DMS 273 (cell line): ENCODE measurements around the gene LIM2.

Experiments
- DNase-seq: peaks from one replicate; lab custom pipeline; 2025; ENCODE audit not compliant: unreplicated experiment; lab: John Stamatoyannopoulos, UW

Gene LIM2

GRCh38 chr19:51341066-51341465 is 46.7 kb downstream of the LIM2 start:
- DNase-seq = no peak

GRCh38 chr19:51339687-51340656 is 47.8 kb downstream of the LIM2 start:
- peak; percentile 94 for DNase-seq

- no peak for DNase-seq
Observed at GRCh38 chr19:51339313-51339686, 48.5 kb downstream of the LIM2 start.

GRCh38 chr19:51338563-51339312 is 49.0 kb downstream of the LIM2 start:
- DNase-seq = peak; percentile 90

- no peak for DNase-seq
Observed at GRCh38 chr19:51337861-51338562, 49.8 kb downstream of the LIM2 start.

GRCh38 chr19:51337141-51337860 is 50.5 kb downstream of the LIM2 start:
- DNase-seq = no peak

GRCh38 chr19:51333836-51334460 is 53.8 kb downstream of the LIM2 start:
- DNase-seq = peak; percentile 29

GRCh38 chr19:51331716-51332115 is 56.1 kb downstream of the LIM2 start:
- no peak for DNase-seq

- DNase-seq = no peak
Observed at GRCh38 chr19:51331193-51331592, 56.6 kb downstream of the LIM2 start.

- no peak for DNase-seq
Observed at GRCh38 chr19:51330366-51330765, 57.4 kb downstream of the LIM2 start.
